PC-9 (cell line): ENCODE measurements around the gene HSD17B2. TPM values are rescaled to one million over a fixed set of nuclear protein-coding genes. Genes with fewer than 3 reads are reported as not detected.

Experiments
- BruUV-seq: library from RNA; stranded (reverse); fragments of 400-500 nt; replicated peaks from 2 replicates; lab custom pipeline; 2021; lab: Mats Ljungman, UMichigan
- CTCF ChIA-PET: fragments of 300-600 bp; sonication (Branson Sonifier 250); formaldehyde crosslinking; loops from one replicate; lab custom pipeline; 2022; ENCODE audit warnings: antibody characterized with exemption; lab: Charles Lee
- POLR2A ChIA-PET: fragments of 300-600 bp; sonication (Branson Sonifier 250); formaldehyde crosslinking; loops from one replicate; lab custom pipeline; 2022; ENCODE audit warnings: antibody characterized with exemption; ENCODE audit not compliant: unreplicated experiment; lab: Charles Lee
- DNase-seq, 2 experiments: peaks; one replicate each; pipeline versions ENCODE4 v3.0.0 to v3.0.0-alpha.2; 2015 to 2022; ENCODE audit warnings: mixed read lengths in 1 of 2
- H2AFZ ChIP-seq: fragments of 200-600 bp; sonication (generic); 2 replicates; pipeline ENCODE4 v1.8.1; 2017; ENCODE audit warnings: antibody characterized with exemption
- H3F3A ChIP-seq: fragments of 200-600 bp; sonication (generic); 2 replicates; pipeline ENCODE4 v1.8.1; 2017; ENCODE audit warnings: antibody characterized with exemption, mild to moderate bottlenecking, low read depth; ENCODE audit not compliant: insufficient read depth
- H3K27ac ChIP-seq: fragments of 200-600 bp; sonication (generic); 2 replicates; pipeline ENCODE4 v1.6.1; 2016; ENCODE audit warnings: mixed run types
- H3K27me3 ChIP-seq: fragments of 200-600 bp; sonication (generic); 2 replicates; pipeline ENCODE4 v1.6.1; 2016; ENCODE audit warnings: low read depth, mixed run types; ENCODE audit not compliant: insufficient read depth
- H3K36me3 ChIP-seq: fragments of 200-600 bp; sonication (generic); 2 replicates; pipeline ENCODE4 v1.6.1; 2016; ENCODE audit warnings: low read depth, mixed run types
- H3K4me1 ChIP-seq: fragments of 200-600 bp; sonication (generic); replicated peaks from 2 replicates; pipeline ENCODE4 v1.6.1; 2016; ENCODE audit warnings: mixed run types; ENCODE audit not compliant: insufficient read depth
- H3K4me2 ChIP-seq: fragments of 200-600 bp; sonication (generic); 2 replicates; pipeline ENCODE4 v1.6.1; 2017; ENCODE audit warnings: mixed run types
- H3K4me3 ChIP-seq: fragments of 200-600 bp; sonication (generic); 2 replicates; pipeline ENCODE4 v1.6.1; 2016; ENCODE audit warnings: mixed run types
- H3K79me2 ChIP-seq: fragments of 200-600 bp; sonication (generic); 2 replicates; pipeline ENCODE4 v1.6.1; 2017; ENCODE audit warnings: low read depth, mixed run types
- H3K9me2 ChIP-seq: fragments of 200-600 bp; sonication (generic); 2 replicates; pipeline ENCODE4 v1.8.1; 2017; ENCODE audit warnings: mild to moderate bottlenecking; ENCODE audit not compliant: insufficient read depth
- H3K9me3 ChIP-seq: fragments of 200-600 bp; sonication (generic); 2 replicates; pipeline ENCODE4 v1.8.1; 2016; ENCODE audit warnings: low read depth; ENCODE audit not compliant: insufficient read depth
- H4K20me1 ChIP-seq: fragments of 200-600 bp; sonication (generic); 2 replicates; pipeline ENCODE4 v1.8.1; 2017; ENCODE audit not compliant: insufficient read depth
- EZH2 ChIP-seq: fragments of 200-600 bp; sonication (generic); IDR thresholded peaks from 2 replicates; pipeline ENCODE4 v1.8.0; 2017; ENCODE audit warnings: antibody characterized with exemption, low read depth
- intact Hi-C: fragments of 100-400 bp; cut with micrococcal nuclease; formaldehyde crosslinking; loops from one replicate; pipeline ENCODE4 v1.10.0; 2022; ENCODE audit not compliant: unreplicated experiment
- total RNA-seq: library from RNA; stranded (reverse); gene quantifications from 2 replicates; pipeline ENCODE4 v1.2.3, GENCODE V29; 2021
- TF ChIP-seq, protein P1 (sequence below): fragments of 200-600 bp; sonication (generic); conservative IDR thresholded peaks from 2 replicates; pipeline ENCODE4 v1.6.1; 2017; ENCODE audit warnings: mixed run types, antibody characterized with exemption, mild to moderate bottlenecking, moderate library complexity

HSD17B2 gene
- total RNA-seq, 1 experiment from 2014 or later: not detected

DNA sequence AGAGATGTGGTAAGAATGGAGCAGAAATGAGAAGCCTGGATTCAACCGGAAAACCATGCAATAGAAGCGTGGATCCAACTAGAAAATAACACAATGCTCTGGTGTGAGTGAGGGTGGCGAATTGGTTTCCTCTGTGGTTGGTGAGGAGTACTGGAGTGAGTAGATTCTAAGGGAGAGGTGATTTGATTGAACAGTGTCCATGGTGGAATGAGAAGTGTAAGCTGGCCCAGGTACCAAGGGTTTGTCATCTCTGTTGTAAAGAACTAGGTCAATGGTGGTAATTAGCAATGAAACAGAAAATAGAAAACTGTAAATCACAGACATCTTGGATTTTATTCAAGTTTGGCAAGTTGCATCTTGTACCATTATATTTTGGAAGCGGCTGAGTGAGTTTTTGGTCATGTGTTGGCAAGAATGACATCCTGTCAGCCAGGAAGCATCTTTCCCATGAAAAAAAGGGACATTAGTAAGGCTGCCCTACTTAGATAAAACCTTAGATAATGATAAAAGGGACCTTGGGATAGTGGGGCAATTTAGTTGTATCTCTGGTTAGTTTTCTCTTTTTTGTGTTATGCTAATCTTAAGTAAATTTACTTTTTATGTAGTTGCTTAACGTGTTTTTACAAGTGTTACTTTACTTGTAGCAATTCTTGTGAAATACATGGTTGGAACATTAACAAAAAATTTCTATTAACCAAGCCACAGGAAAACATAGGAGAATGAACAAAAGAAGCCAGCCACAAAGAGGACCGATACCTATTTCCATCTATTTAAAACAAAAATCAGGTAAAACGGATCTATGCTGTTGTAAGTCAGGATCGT is 20.9 kb downstream of the HSD17B2 start:
- no TSS peak for BruUV-seq
- Histone ChIP-seq H4K20me1 (no peaks in the 10 kb centered on the region), H2AFZ (no peak overlapping the region), H3K27me3 (peaks cover 95% of the 10 kb centered on the region), H3K9me3 (no peaks in the 10 kb centered on the region), H3K79me2 (no peaks in the 10 kb centered on the region), H3K9me2 (no peaks in the 10 kb centered on the region; the same call in 1 of the 2 replicates), H3K36me3 (no peaks in the 10 kb centered on the region), H3F3A (no peaks in the 10 kb centered on the region), H3K4me3 (no peak overlapping the region), H3K27ac (no peak overlapping the region), H3K4me1 (no peaks in the 10 kb centered on the region), H3K4me2 (no peak overlapping the region)
- no peak for TF ChIP-seq EZH2
- TF ChIP-seq, protein P1, sequence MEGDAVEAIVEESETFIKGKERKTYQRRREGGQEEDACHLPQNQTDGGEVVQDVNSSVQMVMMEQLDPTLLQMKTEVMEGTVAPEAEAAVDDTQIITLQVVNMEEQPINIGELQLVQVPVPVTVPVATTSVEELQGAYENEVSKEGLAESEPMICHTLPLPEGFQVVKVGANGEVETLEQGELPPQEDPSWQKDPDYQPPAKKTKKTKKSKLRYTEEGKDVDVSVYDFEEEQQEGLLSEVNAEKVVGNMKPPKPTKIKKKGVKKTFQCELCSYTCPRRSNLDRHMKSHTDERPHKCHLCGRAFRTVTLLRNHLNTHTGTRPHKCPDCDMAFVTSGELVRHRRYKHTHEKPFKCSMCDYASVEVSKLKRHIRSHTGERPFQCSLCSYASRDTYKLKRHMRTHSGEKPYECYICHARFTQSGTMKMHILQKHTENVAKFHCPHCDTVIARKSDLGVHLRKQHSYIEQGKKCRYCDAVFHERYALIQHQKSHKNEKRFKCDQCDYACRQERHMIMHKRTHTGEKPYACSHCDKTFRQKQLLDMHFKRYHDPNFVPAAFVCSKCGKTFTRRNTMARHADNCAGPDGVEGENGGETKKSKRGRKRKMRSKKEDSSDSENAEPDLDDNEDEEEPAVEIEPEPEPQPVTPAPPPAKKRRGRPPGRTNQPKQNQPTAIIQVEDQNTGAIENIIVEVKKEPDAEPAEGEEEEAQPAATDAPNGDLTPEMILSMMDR: no peak
- ChIA-PET CTCF (no interaction called here), POLR2A (no interaction called here)
- intact Hi-C loops: no loop called here
- DNase-seq: no peak

DNA sequence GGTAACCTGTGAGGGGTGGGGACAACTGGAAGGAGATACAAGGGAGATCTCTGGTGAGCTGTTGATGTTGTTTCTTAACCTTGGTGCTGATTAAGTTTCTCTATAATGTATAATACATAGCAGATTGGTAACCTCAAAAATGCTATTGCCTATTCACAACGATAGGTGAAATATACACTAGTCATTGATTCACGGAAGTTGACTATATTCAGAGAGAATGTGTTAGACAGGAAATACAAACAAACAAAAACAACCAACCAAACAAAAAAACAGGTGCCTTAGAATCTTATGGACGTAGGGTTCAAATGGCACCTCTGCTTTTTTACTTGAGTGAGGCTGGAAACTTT is 21.5 kb downstream of the HSD17B2 start:
- Histone ChIP-seq H3K27ac (no peak overlapping the region), H3K36me3 (no peaks in the 10 kb centered on the region), H3K79me2 (no peaks in the 10 kb centered on the region), H3K9me3 (no peaks in the 10 kb centered on the region), H3K9me2 (no peaks in the 10 kb centered on the region; the same call in 1 of the 2 replicates), H3F3A (no peaks in the 10 kb centered on the region), H2AFZ (no peak overlapping the region), H3K4me1 (no peaks in the 10 kb centered on the region), H3K27me3 (peaks cover 93% of the 10 kb centered on the region), H4K20me1 (no peaks in the 10 kb centered on the region), H3K4me2 (no peak overlapping the region), H3K4me3 (no peak overlapping the region)
- no TSS peak for BruUV-seq
- CTCF ChIA-PET: no interaction called here
- TF ChIP-seq EZH2: no peak
- no peak for DNase-seq
- intact Hi-C loops: no loop called here
- POLR2A ChIA-PET: no interaction called here

DNA sequence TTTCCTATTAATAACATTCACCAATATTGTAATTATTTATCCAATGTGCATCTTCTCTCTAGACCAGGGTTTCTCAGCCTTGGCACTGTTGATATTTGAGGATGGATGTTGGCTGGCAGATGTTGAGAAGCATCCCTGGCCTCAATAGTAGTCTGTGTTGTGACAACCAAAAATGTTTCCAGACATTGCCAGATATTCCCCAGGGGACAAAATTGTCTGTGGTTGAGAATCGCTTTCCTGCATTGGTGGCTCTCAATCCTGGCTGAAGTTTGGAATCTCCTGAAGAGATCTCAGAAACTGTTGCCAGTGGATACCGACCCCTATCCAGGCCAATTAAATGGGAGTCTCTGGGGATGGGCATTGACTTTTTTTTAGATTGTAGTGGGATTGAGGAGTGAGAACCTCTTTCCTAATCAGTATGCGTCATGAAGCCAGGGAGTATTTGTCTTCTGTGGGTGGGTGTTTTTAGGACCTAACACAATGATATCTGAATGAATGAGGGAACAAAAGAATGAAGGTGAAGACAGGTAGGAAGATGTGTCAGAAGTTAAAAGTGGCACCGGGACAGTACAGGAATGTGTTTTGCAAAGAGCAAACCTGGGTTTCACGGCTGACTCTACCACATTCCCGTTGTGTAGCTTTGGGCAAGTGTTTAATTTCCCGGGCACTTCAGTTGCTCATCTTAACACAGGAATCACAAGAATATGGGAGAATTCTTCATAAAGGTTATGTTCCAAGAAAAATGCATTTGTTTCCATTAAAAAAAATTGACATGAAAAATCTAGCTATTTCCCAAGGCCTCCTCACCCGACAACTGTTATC is 24.3 kb downstream of the HSD17B2 start:
- POLR2A ChIA-PET: no interaction called here
- CTCF ChIA-PET: no interaction called here

More for the DNA sequence above, 24.3 kb downstream of the HSD17B2 start:
- H2AFZ ChIP-seq: no peak overlapping the region
- no peaks in the 10 kb centered on the region for H4K20me1 ChIP-seq
- DNase-seq: no peak
- no peaks in the 10 kb centered on the region for H3K4me1 ChIP-seq
- H3F3A ChIP-seq: no peaks in the 10 kb centered on the region
- no peaks in the 10 kb centered on the region for H3K9me3 ChIP-seq
- H3K4me3 ChIP-seq: no peak overlapping the region
- H3K36me3 ChIP-seq: no peaks in the 10 kb centered on the region
- no peak overlapping the region for H3K27ac ChIP-seq
- TF ChIP-seq EZH2: no peak
- TF ChIP-seq, protein P1: no peak
- H3K27me3 ChIP-seq: peaks cover 68% of the 10 kb centered on the region
- BruUV-seq: no TSS peak
- H3K9me2 ChIP-seq: no peaks in the 10 kb centered on the region; the same call in 1 of the 2 replicates
- no peaks in the 10 kb centered on the region for H3K79me2 ChIP-seq
- intact Hi-C loops: no loop called here
- H3K4me2 ChIP-seq: no peak overlapping the region
